HepG2 (cell line): ENCODE results near the gene WDR7. TPM values are rescaled to one million over a fixed set of nuclear protein-coding genes. Genes with fewer than 3 reads are reported as not detected.

Experiments
- AFF4 ChIP-seq: sonication (generic); formaldehyde crosslinking; IDR thresholded peaks from 2 replicates; pipeline ENCODE4 v1.4.0; 2020; ENCODE audit warnings: missing genetic modification reagents
- CBX5 ChIP-seq: sonication (generic); formaldehyde crosslinking; IDR thresholded peaks from 2 replicates; pipeline ENCODE4 v1.4.0; 2020; ENCODE audit warnings: missing genetic modification reagents, borderline replicate concordance
- EHMT2 ChIP-seq: fragments of 200-600 bp; sonication (generic); IDR thresholded peaks from 2 replicates; pipeline ENCODE4 v1.7.0; 2017; ENCODE audit warnings: antibody characterized with exemption, low read depth, low read length, borderline replicate concordance
- HOXA7 ChIP-seq: sonication (generic); formaldehyde crosslinking; IDR thresholded peaks from 2 replicates; pipeline ENCODE4 v1.8.1; 2022; ENCODE audit warnings: mild to moderate bottlenecking, missing genetic modification reagents, moderate library complexity
- SMAD3 ChIP-seq: sonication (generic); formaldehyde crosslinking; IDR thresholded peaks from 2 replicates; pipeline ENCODE4 v1.4.0; 2020; ENCODE audit warnings: missing genetic modification reagents
- TBX2 ChIP-seq: sonication (generic); formaldehyde crosslinking; IDR thresholded peaks from 2 replicates; pipeline ENCODE4 v1.5.0; 2020; ENCODE audit warnings: missing genetic modification reagents, mild to moderate bottlenecking, borderline replicate concordance
- ZFP1 ChIP-seq: IDR thresholded peaks from 2 replicates; pipeline ENCODE4 v1.6.1; 2016
- ZFP36 ChIP-seq: fragments of 150-350 bp; IDR thresholded peaks from 2 replicates; pipeline ENCODE4 v1.6.1; 2018; ENCODE audit warnings: borderline replicate concordance, low read length, low read depth; ENCODE audit not compliant: partially characterized antibody
- ZFYVE20 ChIP-seq: sonication (generic); formaldehyde crosslinking; IDR thresholded peaks from 2 replicates; pipeline ENCODE4 v1.8.0; 2023; ENCODE audit warnings: low read depth, mild to moderate bottlenecking, moderate library complexity, missing genetic modification reagents, borderline replicate concordance
- ZNF17 ChIP-seq: sonication (generic); formaldehyde crosslinking; IDR thresholded peaks from 2 replicates; pipeline ENCODE4 v1.5.0; 2020; ENCODE audit warnings: mild to moderate bottlenecking, missing genetic modification reagents
- ZNF232 ChIP-seq: sonication (generic); formaldehyde crosslinking; IDR thresholded peaks from 2 replicates; pipeline ENCODE4 v1.4.0; 2020; ENCODE audit warnings: missing genetic modification reagents, borderline replicate concordance
- ZNF574 ChIP-seq: sonication (generic); formaldehyde crosslinking; IDR thresholded peaks from 2 replicates; pipeline ENCODE4 v1.4.0; 2020; ENCODE audit warnings: missing genetic modification reagents
- polyA plus RNA-seq, 8 experiments: library from polyadenylated mRNA; depleted of rRNA in 3 of 8; stranded (reverse) in 7 of 8; unstranded in 1 of 8; fragments of >200 nt; fragmentation: Illumina TruSeq in 4 of 8; extraction: Trizol in 4 of 8; gene quantifications; 2 replicates each; pipeline versions ENCODE4 v1.2.1 to v1.2.3, GENCODE V29; 2011 to 2016; ENCODE audit warnings: low read depth in 4 of 8, missing spikeins in 1 of 8, mixed read lengths in 1 of 8; ENCODE audit not compliant: insufficient read depth in 1 of 8
- total RNA-seq, 5 experiments: library from RNA; depleted of rRNA; stranded (reverse); fragments of >200 nt; fragmentation: Illumina TruSeq; extraction: Trizol; gene quantifications; 2 replicates each; pipeline ENCODE4 v1.2.3, GENCODE V29; 2016; ENCODE audit warnings: low read depth in 1 of 5
- TF ChIP-seq, protein P1 (sequence below), 2 experiments: sonication (generic) in 1 of 2; formaldehyde crosslinking in 1 of 2; IDR thresholded peaks; 2 replicates each; pipeline versions ENCODE4 v1.4.0 to v1.6.1; 2016 to 2020; ENCODE audit warnings: borderline replicate concordance in 1 of 2, low read depth in 1 of 2, mild to moderate bottlenecking in 1 of 2, missing genetic modification reagents in 1 of 2

The WDR7 gene
- total and polyA plus RNA-seq, 2 of the 13 experiments (the other 11 are each of a cell fraction or from before 2014, with no cell fraction given), result 2.0 to 7.8 TPM

DNA sequence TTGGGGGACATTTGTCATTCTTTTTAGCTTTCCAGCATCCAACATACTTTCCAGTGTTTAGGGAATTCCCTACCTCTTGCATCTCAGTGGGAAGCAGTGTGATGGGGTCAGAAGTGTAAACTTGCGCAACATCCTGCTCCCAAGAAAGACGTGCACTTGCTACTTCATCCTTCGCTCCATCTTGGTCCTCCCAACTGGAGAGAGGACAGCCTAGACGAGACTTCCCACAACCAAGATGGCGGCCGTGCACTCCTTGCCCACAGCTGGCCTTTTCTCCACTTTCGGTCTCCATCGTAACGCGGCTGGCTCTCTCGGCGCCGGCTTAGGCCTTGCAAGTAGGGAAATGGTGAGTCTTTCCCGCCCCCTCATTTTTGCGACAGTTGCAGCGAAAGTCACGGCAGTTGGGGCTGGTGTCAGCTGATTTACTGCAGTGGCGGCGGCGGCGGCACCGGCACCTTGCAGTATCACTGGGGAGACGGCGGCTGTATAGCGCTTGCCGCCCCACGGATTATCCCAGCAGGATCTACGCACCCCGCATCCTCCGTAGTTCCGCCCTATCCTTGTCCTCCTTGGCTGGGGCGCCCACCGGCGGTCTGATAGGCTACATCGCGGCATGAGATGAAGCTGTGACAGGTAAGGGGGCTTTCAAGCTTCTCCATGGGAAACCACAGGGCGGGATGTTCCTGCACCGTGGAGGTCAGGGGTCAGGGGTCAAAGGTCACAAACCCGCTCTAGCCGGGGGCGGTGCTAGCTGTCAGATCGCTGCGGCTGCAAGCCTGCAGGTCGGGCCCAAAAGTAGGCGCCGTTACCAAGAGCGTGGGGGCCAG lies at the start of gene WDR7 (continued):
- TF ChIP-seq, protein P1, sequence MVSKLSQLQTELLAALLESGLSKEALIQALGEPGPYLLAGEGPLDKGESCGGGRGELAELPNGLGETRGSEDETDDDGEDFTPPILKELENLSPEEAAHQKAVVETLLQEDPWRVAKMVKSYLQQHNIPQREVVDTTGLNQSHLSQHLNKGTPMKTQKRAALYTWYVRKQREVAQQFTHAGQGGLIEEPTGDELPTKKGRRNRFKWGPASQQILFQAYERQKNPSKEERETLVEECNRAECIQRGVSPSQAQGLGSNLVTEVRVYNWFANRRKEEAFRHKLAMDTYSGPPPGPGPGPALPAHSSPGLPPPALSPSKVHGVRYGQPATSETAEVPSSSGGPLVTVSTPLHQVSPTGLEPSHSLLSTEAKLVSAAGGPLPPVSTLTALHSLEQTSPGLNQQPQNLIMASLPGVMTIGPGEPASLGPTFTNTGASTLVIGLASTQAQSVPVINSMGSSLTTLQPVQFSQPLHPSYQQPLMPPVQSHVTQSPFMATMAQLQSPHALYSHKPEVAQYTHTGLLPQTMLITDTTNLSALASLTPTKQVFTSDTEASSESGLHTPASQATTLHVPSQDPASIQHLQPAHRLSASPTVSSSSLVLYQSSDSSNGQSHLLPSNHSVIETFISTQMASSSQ (IDR thresholded peaks at IDR 0.05; ENCODE audit: low read depth), result peak; percentile 32; the same call in 1 of the 2 replicates
- TF ChIP-seq, protein P1 (CRISPR knock-in tag; IDR thresholded peaks at IDR 0.05; ENCODE audit: borderline replicate concordance), result peak; percentile 69; the same call in 1 of the 2 replicates
- no peak for TF ChIP-seq AFF4 (CRISPR knock-in tag)
- TF ChIP-seq TBX2 (CRISPR knock-in tag), result no peak
- no peak for TF ChIP-seq CBX5 (CRISPR knock-in tag)
- no peak for TF ChIP-seq ZFP36
- no peak for TF ChIP-seq ZFYVE20
- 0 out of 2 replicates have a peak, but pooled peaks have one; percentile 21 for TF ChIP-seq ZFP1
- peak; percentile 99 for TF ChIP-seq ZNF574 (CRISPR knock-in tag)
- no peak for TF ChIP-seq HOXA7 (CRISPR knock-in tag)
- TF ChIP-seq ZNF17, result no peak
- peak; percentile 96 for TF ChIP-seq EHMT2
- no peak for TF ChIP-seq SMAD3 (CRISPR knock-in tag)
- no peak; the same call in 1 of the 2 replicates for TF ChIP-seq ZNF232 (CRISPR knock-in tag)
